Cerebellar nuclear complex (tissue), 1 donor: ENCODE results near the gene PINK1.
A peak's percentile ranks its signal among the peaks of the same experiment; 100 is the strongest.

Experiments used
- DNase-seq, 2 experiments: peaks; one replicate each; lab custom pipeline; 2025; lab: John Stamatoyannopoulos, UW

Gene PINK1

GRCh38 chr1:20610970-20611369 lies 22.3 kb upstream of the PINK1 start:
- DNase-seq: no peak

GRCh38 chr1:20611652-20612051 lies 21.6 kb upstream of the PINK1 start:
- no peak for DNase-seq

- no peak for DNase-seq
Observed at GRCh38 chr1:20612221-20612746, 21.0 kb upstream of the PINK1 start.

- no peak for DNase-seq
Observed at GRCh38 chr1:20614131-20614579, 19.1 kb upstream of the PINK1 start.

- DNase-seq: no peak
Observed at GRCh38 chr1:20615946-20616846, 17.1 kb upstream of the PINK1 start.

- DNase-seq: no peak
Observed at GRCh38 chr1:20616847-20617487, 16.3 kb upstream of the PINK1 start.

- DNase-seq: no peak
Observed at GRCh38 chr1:20618550-20618949, 14.7 kb upstream of the PINK1 start.

- no peak for DNase-seq
Observed at GRCh38 chr1:20619999-20620398, 13.3 kb upstream of the PINK1 start.

GRCh38 chr1:20621012-20621411 lies 12.2 kb upstream of the PINK1 start:
- DNase-seq: no peak

GRCh38 chr1:20624709-20625108 lies 8.5 kb upstream of the PINK1 start:
- DNase-seq: no peak

- DNase-seq: no peak
Observed at GRCh38 chr1:20625176-20626097, 7.8 kb upstream of the PINK1 start.

- DNase-seq: no peak
Observed at GRCh38 chr1:20626098-20626427, 7.2 kb upstream of the PINK1 start.

GRCh38 chr1:20626524-20626923 lies 6.7 kb upstream of the PINK1 start:
- DNase-seq: no peak

- no peak for DNase-seq
Observed at GRCh38 chr1:20630729-20631128, 2.5 kb upstream of the PINK1 start.

GRCh38 chr1:20632386-20632785 lies 872 bp upstream of the PINK1 start:
- DNase-seq: no peak

- DNase-seq: no peak
Observed at GRCh38 chr1:20634065-20634593, 871 bp downstream of the PINK1 start.

- no peak for DNase-seq
Observed at GRCh38 chr1:20634594-20635084, 1.4 kb downstream of the PINK1 start.

GRCh38 chr1:20636785-20637347 lies 3.6 kb downstream of the PINK1 start:
- no peak for DNase-seq

- DNase-seq: peak in 1 of 2 experiments; percentile 2
Observed at GRCh38 chr1:20640183-20640597, 6.9 kb downstream of the PINK1 start.

- no peak for DNase-seq
Observed at GRCh38 chr1:20641975-20642374, 8.7 kb downstream of the PINK1 start.

GRCh38 chr1:20643080-20643479 lies 9.8 kb downstream of the PINK1 start:
- DNase-seq: no peak
